ENCODE measurements around the gene NDUFV2.
"Not testable (repeated sequence)": the region's sequence is repeated elsewhere in the genome, so short reads cannot be mapped to it uniquely, and the experiment has no call there.

Gene NDUFV2

GRCh38 chr18:9157806-9158205 lies 55.3 kb downstream of the NDUFV2 start:
- DNase-seq: no peak
- H3K9me3 ChIP-seq (ENCODE audit: severe bottlenecking): no peaks in the 10 kb centered on the region
- TF ChIP-seq CTCF (IDR thresholded peaks at IDR 0.05; ENCODE audit: low read depth, low read length): no peak
- H3K36me3 ChIP-seq: peaks cover 8% of the 10 kb centered on the region; the same call in 1 of the 2 replicates
- no peaks in the 10 kb centered on the region for H3K27me3 ChIP-seq (ENCODE audit: insufficient read depth, low read depth, severe bottlenecking)
- no peak overlapping the region for H3K27ac ChIP-seq
- no peak overlapping the region for H3K4me3 ChIP-seq (ENCODE audit: low read depth, low read length)

- H3K36me3 ChIP-seq: peaks cover 8% of the 10 kb centered on the region
- H3K9me3 ChIP-seq (ENCODE audit: severe bottlenecking): no peaks in the 10 kb centered on the region
- no peak overlapping the region for H3K27ac ChIP-seq
- no peaks in the 10 kb centered on the region for H3K27me3 ChIP-seq (ENCODE audit: insufficient read depth, low read depth, severe bottlenecking)
- no peak for TF ChIP-seq CTCF (IDR thresholded peaks at IDR 0.05; ENCODE audit: low read depth, low read length)
- DNase-seq: peak; percentile 22
- no peak overlapping the region for H3K4me3 ChIP-seq (ENCODE audit: low read depth, low read length)
Measured at GRCh38 chr18:9160014-9160413, 57.5 kb downstream of the NDUFV2 start.

DNA sequence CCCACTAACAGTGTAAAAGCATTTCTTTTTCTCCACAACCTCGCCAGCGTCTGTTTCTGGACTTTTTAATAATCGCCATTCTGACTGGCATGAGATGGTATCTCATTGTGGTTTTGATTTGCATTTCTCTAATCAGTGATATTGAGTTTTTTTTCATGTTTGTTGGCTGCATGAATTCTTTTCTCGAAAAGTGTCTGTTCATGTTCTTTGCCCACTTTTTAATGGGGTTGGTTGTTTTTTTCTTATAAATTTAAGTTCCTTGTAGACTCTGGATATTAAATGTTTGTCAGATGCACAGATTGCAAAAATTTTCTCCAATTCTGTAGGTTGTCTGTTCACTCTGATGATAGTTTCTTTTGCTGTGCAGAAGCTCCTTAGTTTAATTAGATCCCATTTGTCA lies 60.2 kb downstream of the NDUFV2 start:
- H3K9me3 ChIP-seq (ENCODE audit: severe bottlenecking); H3K27me3 ChIP-seq (ENCODE audit: insufficient read depth, low read depth, severe bottlenecking); H3K27ac ChIP-seq; DNase-seq; H3K36me3 ChIP-seq; H3K4me3 ChIP-seq (ENCODE audit: low read depth, low read length): not testable (repeated sequence)

GRCh38 chr18:9164149-9164548 lies 61.6 kb downstream of the NDUFV2 start:
- H3K36me3 ChIP-seq; H3K4me3 ChIP-seq (ENCODE audit: low read depth, low read length); H3K27ac ChIP-seq; H3K9me3 ChIP-seq (ENCODE audit: severe bottlenecking); DNase-seq; H3K27me3 ChIP-seq (ENCODE audit: insufficient read depth, low read depth, severe bottlenecking): not testable (repeated sequence)

GRCh38 chr18:9165883-9166282 lies 63.4 kb downstream of the NDUFV2 start:
- H3K9me3 ChIP-seq (ENCODE audit: severe bottlenecking); H3K4me3 ChIP-seq (ENCODE audit: low read depth, low read length); H3K36me3 ChIP-seq; DNase-seq; H3K27me3 ChIP-seq (ENCODE audit: insufficient read depth, low read depth, severe bottlenecking); H3K27ac ChIP-seq: not testable (repeated sequence)

- H3K27ac ChIP-seq; H3K9me3 ChIP-seq (ENCODE audit: severe bottlenecking); H3K4me3 ChIP-seq (ENCODE audit: low read depth, low read length); H3K27me3 ChIP-seq (ENCODE audit: insufficient read depth, low read depth, severe bottlenecking); H3K36me3 ChIP-seq; DNase-seq: not testable (repeated sequence)
Measured at GRCh38 chr18:9169515-9169914, 67.0 kb downstream of the NDUFV2 start.

- not testable (repeated sequence) for H3K4me3 ChIP-seq (ENCODE audit: low read depth, low read length); DNase-seq; H3K27me3 ChIP-seq (ENCODE audit: insufficient read depth, low read depth, severe bottlenecking); H3K9me3 ChIP-seq (ENCODE audit: severe bottlenecking); H3K36me3 ChIP-seq; H3K27ac ChIP-seq
Measured at GRCh38 chr18:9171919-9172318, 69.4 kb downstream of the NDUFV2 start.

GRCh38 chr18:9172506-9173127 lies 70.1 kb downstream of the NDUFV2 start:
- no peaks in the 10 kb centered on the region for H3K9me3 ChIP-seq (ENCODE audit: severe bottlenecking)
- no peak for TF ChIP-seq CTCF (IDR thresholded peaks at IDR 0.05; ENCODE audit: low read depth, low read length)
- no peak for DNase-seq
- H3K36me3 ChIP-seq: peaks cover 3% of the 10 kb centered on the region; the same call in 1 of the 2 replicates
- H3K4me3 ChIP-seq (ENCODE audit: low read depth, low read length): no peak overlapping the region
- no peaks in the 10 kb centered on the region for H3K27me3 ChIP-seq (ENCODE audit: insufficient read depth, low read depth, severe bottlenecking)
- H3K27ac ChIP-seq: no peak overlapping the region

Data from WERI-Rb-1 (cell line).